K562 (cell line): Measurements from ENCODE around the gene CYLD. TPM values are rescaled to one million over a fixed set of nuclear protein-coding genes. Genes with fewer than 3 reads are reported as not detected.

Experiments used
- ATAC-seq: fragments of 200-7000 bp; cut with Tn5 transposase; 3 replicates; pipeline ENCODE4 v1.9.1; 2020; ENCODE audit warnings: moderate library complexity
- BruUV-seq: library from RNA; stranded (reverse); fragments of 400-500 nt; replicated peaks from 2 replicates; lab custom pipeline; 2021; lab: Mats Ljungman, UMichigan
- CTCF ChIA-PET: fragments of 300-600 bp; formaldehyde crosslinking; extraction: SDS; loops from one replicate; lab custom pipeline; 2021; ENCODE audit warnings: low intra/inter-chr PET ratio; lab: Yijun Ruan, JAX
- POLR2A ChIA-PET: fragments of 300-600, 350-650 bp; sonication (Branson Sonifier 250); formaldehyde crosslinking; extraction: SDS; loops from one replicate; lab custom pipeline; 2021; ENCODE audit warnings: antibody characterized with exemption, inconsistent platforms; lab: Yijun Ruan, JAX
- DNase-seq, 4 experiments: peaks; one replicate each; pipeline versions ENCODE4 v3.0.0 to v3.0.0-alpha.2; 2011 to 2018; ENCODE audit warnings: low spot score in 3 of 4, mixed read lengths in 3 of 4; ENCODE audit errors: extremely low read depth in 1 of 4
- FAIRE-seq: peaks from 2 replicates; lab custom pipeline; 2011; peaks lifted over from hg19 to GRCh38; lab: Jason Lieb, UNC
- H2AFZ ChIP-seq: 2 replicates; pipeline ENCODE4 v1.6.0; 2011; ENCODE audit warnings: low read depth, low read length, control low read depth, inconsistent platforms
- H3K27ac ChIP-seq: fragments of 200-600 bp; 3 replicates; pipeline ENCODE4 v1.8.0; 2011; ENCODE audit warnings: low read depth, mild to moderate bottlenecking, control low read depth, inconsistent platforms, low read length, moderate library complexity, mixed read lengths; ENCODE audit errors: extremely low read depth
- H3K27me3 ChIP-seq, 2 experiments: fragments of 300-600 bp in 1 of 2; 2 replicates in 1 of 2; 3 replicates in 1 of 2; pipeline versions ENCODE4 v1.6.0 to v1.8.0; 2011; ENCODE audit warnings: inconsistent platforms in 2 of 2, low read length in 2 of 2, mild to moderate bottlenecking in 1 of 2, mixed read lengths in 1 of 2, moderate library complexity in 1 of 2; ENCODE audit not compliant: control insufficient read depth in 2 of 2, insufficient read depth in 2 of 2
- H3K36me3 ChIP-seq: fragments of 300-600 bp; 3 replicates; pipeline ENCODE4 v1.8.0; 2011; ENCODE audit warnings: mild to moderate bottlenecking, low read length, inconsistent platforms; ENCODE audit not compliant: control insufficient read depth, insufficient read depth
- H3K4me1 ChIP-seq, 2 experiments: fragments of 200-600 bp in 1 of 2; replicated peaks in 1 of 2; 2 replicates in 1 of 2; 3 replicates in 1 of 2; pipeline versions ENCODE4 v1.5.1 to v1.8.0; 2011; ENCODE audit warnings: inconsistent platforms in 2 of 2, low read length in 2 of 2, mild to moderate bottlenecking in 1 of 2, mixed read lengths in 1 of 2, moderate library complexity in 1 of 2; ENCODE audit not compliant: control insufficient read depth in 2 of 2, insufficient read depth in 2 of 2
- H3K4me2 ChIP-seq: 2 replicates; pipeline ENCODE4 v1.6.1; 2011; ENCODE audit warnings: low read length, control low read depth, inconsistent platforms, mixed read lengths; ENCODE audit not compliant: insufficient read depth
- H3K4me3 ChIP-seq: fragments of 200-600 bp; sonication (generic), shearing (Covaris generic); 2 replicates; pipeline ENCODE4 v1.5.1; 2016; ENCODE audit warnings: control low read depth, inconsistent platforms
- H3K79me2 ChIP-seq: fragments of 200-600 bp; 3 replicates; pipeline ENCODE4 v1.8.0; 2011; ENCODE audit warnings: low read length, inconsistent platforms; ENCODE audit not compliant: control insufficient read depth, insufficient read depth
- H3K9ac ChIP-seq, 2 experiments: 2 replicates each; pipeline versions ENCODE4 v1.6.0 to v1.6.1; 2011; ENCODE audit warnings: low read depth in 2 of 2, low read length in 2 of 2, control low read depth in 1 of 2, inconsistent platforms in 1 of 2, mild to moderate bottlenecking in 1 of 2, mixed read lengths in 1 of 2; ENCODE audit not compliant: insufficient read depth in 1 of 2
- H3K9me1 ChIP-seq: one replicate; pipeline ENCODE4 v1.6.0; 2011; ENCODE audit warnings: inconsistent platforms, mild to moderate bottlenecking, low read length, moderate library complexity; ENCODE audit not compliant: control insufficient read depth, insufficient read depth
- H3K9me3 ChIP-seq: replicated peaks from 2 replicates; pipeline ENCODE4 v1.5.1; 2011; ENCODE audit warnings: low read depth, low read length, inconsistent platforms; ENCODE audit not compliant: control insufficient read depth, insufficient read depth
- H4K20me1 ChIP-seq: replicated peaks from 2 replicates; pipeline ENCODE4 v1.6.1; 2011; ENCODE audit warnings: low read length, inconsistent platforms, mixed read lengths; ENCODE audit not compliant: control insufficient read depth, insufficient read depth
- CBFA2T3 ChIP-seq: fragments of 450-650 bp; IDR thresholded peaks from 2 replicates; pipeline ENCODE4 v1.6.1; 2017
- ESRRA ChIP-seq: fragments of 450-650 bp; IDR thresholded peaks from 2 replicates; pipeline ENCODE4 v1.6.1; 2014; ENCODE audit warnings: low read depth, mild to moderate bottlenecking, moderate library complexity, borderline replicate concordance
- KLF1 ChIP-seq: fragments of 450-650 bp; IDR thresholded peaks from 2 replicates; pipeline ENCODE4 v1.6.1; 2016; ENCODE audit warnings: missing genetic modification characterization, missing compliant biosample characterization
- LARP7 ChIP-seq: fragments of 450-650 bp; IDR thresholded peaks from 2 replicates; pipeline ENCODE4 v1.6.1; 2016
- PHF20 ChIP-seq: fragments of 450-650 bp; IDR thresholded peaks from 2 replicates; pipeline ENCODE4 v1.6.1; 2018; ENCODE audit not compliant: partially characterized antibody
- SETDB1 ChIP-seq: IDR thresholded peaks from one replicate; pipeline ENCODE4 v1.6.1; 2012; ENCODE audit warnings: low read length, control low read depth, inconsistent platforms
- SMAD2 ChIP-seq: fragments of 150-350 bp; IDR thresholded peaks from 2 replicates; pipeline ENCODE4 v1.6.1; 2014; ENCODE audit warnings: low read depth, mild to moderate bottlenecking, low read length
- WGBS: fragments of 100-300 bp; shearing (Covaris generic); methylation state at CpG from one replicate; pipeline ENCODE4 v1.1.6; 2016; ENCODE audit warnings: low coverage, mixed read lengths; ENCODE audit not compliant: insufficient coverage; ENCODE audit errors: missing lambda C conversion rate; 5-methylcytosine and 5-hydroxymethylcytosine counted together
- in situ Hi-C: fragments of 300-500 bp; cut with MboI; formaldehyde crosslinking; loops from 4 replicates; pipeline ENCODE4 v1.15.0; 2018; ENCODE audit warnings: inconsistent platforms, mixed read lengths
- intact Hi-C: fragments of 100-400 bp; cut with micrococcal nuclease; formaldehyde crosslinking; loops from 2 replicates; pipeline ENCODE4 v1.14.2; 2022
- polyA plus RNA-seq, 8 experiments: library from polyadenylated mRNA; depleted of rRNA in 4 of 8; stranded (reverse) in 5 of 8; unstranded in 3 of 8; fragments of >200 nt; fragmentation: Nextera tagmentation in 2 of 8; fragmentation: Illumina TruSeq in 1 of 8; extraction: Ambion mirVana in 2 of 8; extraction: Trizol in 1 of 8; gene quantifications; 2 replicates each; pipeline versions ENCODE4 v1.2.1 to v1.2.3, GENCODE V29; 2011 to 2014; ENCODE audit warnings: inconsistent platforms in 1 of 8, missing spikeins in 1 of 8
- total RNA-seq, 7 experiments: library from RNA; depleted of rRNA in 6 of 7; stranded (reverse); fragments of >200 nt in 6 of 7; fragmentation: Illumina TruSeq in 2 of 7; extraction: Trizol in 2 of 7; gene quantifications; 2 replicates each; pipeline versions ENCODE4 v1.2.1 to v1.2.3, GENCODE V29; 2011 to 2021; ENCODE audit warnings: low replicate concordance in 1 of 7
- TF ChIP-seq, protein P1 (sequence below): fragments of 250-450 bp; sonication (Bioruptor Pico); IDR thresholded peaks from 2 replicates; pipeline ENCODE4 v1.4.0; 2020; ENCODE audit warnings: mild to moderate bottlenecking, moderate library complexity
- TF ChIP-seq, protein P2 (sequence below): fragments of 450-650 bp; IDR thresholded peaks from 2 replicates; pipeline ENCODE4 v1.6.1; 2016; ENCODE audit warnings: antibody characterized with exemption

CYLD gene
- total and polyA plus RNA-seq, 9 of the 15 experiments (the other 6 are each of a cell fraction or from before 2014, with no cell fraction given): 3.4 to 7.4 (median 5.3) TPM

DNA sequence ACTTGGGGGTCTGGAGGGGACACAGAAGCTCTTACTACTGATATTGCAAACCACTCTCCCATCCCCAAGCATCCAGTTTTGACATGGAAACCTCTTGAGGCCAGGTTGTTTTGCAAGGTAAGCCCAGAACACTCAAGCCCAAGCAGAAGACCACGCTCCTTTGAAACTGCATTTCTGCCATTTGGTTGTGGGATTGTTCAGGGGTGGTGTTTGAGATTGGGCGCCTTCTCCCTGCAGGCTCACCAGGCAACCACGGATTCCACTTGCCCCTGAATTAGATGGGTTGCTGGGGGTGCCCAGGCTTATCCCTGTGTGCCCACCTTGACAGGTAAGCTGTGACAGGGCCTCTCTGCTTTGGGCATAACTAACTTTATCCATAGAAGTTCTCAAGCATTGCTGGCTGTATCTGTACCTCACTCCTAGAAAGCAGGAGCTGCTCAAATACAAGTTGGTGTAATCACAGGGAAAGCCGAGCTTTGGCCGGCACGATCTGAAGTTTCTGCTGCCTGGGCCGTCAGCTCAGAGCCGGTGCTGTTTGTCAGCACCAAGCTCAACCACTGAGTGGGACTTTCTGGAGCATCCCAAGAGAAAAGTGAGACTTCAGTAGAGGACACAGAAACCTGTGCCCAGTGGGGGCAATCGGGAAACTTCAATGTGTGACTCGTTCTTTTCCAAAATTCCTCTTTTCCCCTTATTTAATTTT, 93.6 kb downstream of the CYLD start:
- no peaks in the 10 kb centered on the region for H3K9me3 ChIP-seq
- no peak overlapping the region for H3K4me2 ChIP-seq
- no peaks in the 10 kb centered on the region for H3K79me2 ChIP-seq
- in situ Hi-C loops: no loop called here
- POLR2A ChIA-PET: no interaction called here
- FAIRE-seq (no peak), DNase-seq (no peak), ATAC-seq (no peak)
- no peak overlapping the region for H2AFZ ChIP-seq
- no peak for TF ChIP-seq SETDB1
- no peak for TF ChIP-seq SMAD2
- no peak for TF ChIP-seq ESRRA
- TF ChIP-seq, protein P1, sequence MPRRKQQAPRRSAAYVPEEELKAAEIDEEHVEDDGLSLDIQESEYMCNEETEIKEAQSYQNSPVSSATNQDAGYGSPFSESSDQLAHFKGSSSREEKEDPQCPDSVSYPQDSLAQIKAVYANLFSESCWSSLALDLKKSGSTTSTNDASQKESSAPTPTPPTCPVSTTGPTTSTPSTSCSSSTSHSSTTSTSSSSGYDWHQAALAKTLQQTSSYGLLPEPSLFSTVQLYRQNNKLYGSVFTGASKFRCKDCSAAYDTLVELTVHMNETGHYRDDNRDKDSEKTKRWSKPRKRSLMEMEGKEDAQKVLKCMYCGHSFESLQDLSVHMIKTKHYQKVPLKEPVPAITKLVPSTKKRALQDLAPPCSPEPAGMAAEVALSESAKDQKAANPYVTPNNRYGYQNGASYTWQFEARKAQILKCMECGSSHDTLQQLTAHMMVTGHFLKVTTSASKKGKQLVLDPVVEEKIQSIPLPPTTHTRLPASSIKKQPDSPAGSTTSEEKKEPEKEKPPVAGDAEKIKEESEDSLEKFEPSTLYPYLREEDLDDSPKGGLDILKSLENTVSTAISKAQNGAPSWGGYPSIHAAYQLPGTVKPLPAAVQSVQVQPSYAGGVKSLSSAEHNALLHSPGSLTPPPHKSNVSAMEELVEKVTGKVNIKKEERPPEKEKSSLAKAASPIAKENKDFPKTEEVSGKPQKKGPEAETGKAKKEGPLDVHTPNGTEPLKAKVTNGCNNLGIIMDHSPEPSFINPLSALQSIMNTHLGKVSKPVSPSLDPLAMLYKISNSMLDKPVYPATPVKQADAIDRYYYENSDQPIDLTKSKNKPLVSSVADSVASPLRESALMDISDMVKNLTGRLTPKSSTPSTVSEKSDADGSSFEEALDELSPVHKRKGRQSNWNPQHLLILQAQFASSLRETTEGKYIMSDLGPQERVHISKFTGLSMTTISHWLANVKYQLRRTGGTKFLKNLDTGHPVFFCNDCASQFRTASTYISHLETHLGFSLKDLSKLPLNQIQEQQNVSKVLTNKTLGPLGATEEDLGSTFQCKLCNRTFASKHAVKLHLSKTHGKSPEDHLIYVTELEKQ (CRISPR knock-in tag): no peak
- TF ChIP-seq PHF20: no peak
- no peak for TF ChIP-seq CBFA2T3
- no peak for TF ChIP-seq LARP7
- TF ChIP-seq, protein P2, sequence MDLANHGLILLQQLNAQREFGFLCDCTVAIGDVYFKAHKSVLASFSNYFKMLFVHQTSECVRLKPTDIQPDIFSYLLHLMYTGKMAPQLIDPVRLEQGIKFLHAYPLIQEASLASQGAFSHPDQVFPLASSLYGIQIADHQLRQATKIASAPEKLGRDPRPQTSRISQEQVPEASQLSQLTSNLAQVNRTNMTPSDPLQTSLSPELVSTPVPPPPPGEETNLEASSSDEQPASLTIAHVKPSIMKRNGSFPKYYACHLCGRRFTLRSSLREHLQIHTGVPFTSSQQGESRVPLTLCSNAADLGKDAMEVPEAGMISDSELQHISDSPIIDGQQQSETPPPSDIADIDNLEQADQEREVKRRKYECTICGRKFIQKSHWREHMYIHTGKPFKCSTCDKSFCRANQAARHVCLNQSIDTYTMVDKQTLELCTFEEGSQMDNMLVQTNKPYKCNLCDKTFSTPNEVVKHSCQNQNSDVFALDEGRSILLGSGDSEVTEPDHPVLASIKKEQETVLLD: no peak
- TF ChIP-seq KLF1 (tag): no peak
- no peak overlapping the region for H3K27ac ChIP-seq
- no peak overlapping the region for H3K9ac ChIP-seq
- WGBS: 0% methylated on average over 10 of the region's 10 CpGs
- CTCF ChIA-PET: no interaction called here
- intact Hi-C loops: no loop called here
- peaks cover 0 to 1% of the 10 kb centered on the region in 2 experiments; a peak in 2 of 5 replicates for H3K4me1 ChIP-seq
- H3K9me1 ChIP-seq: no peaks in the 10 kb centered on the region
- H3K27me3 ChIP-seq: peaks cover 0 to 28% of the 10 kb centered on the region in 2 experiments; a peak in 2 of 5 replicates
- H4K20me1 ChIP-seq: no peaks in the 10 kb centered on the region; the same call in 1 of the 2 replicates
- no TSS peak for BruUV-seq
- H3K36me3 ChIP-seq: no peaks in the 10 kb centered on the region
- no peak overlapping the region for H3K4me3 ChIP-seq
